Measurements from ENCODE around the gene UBE2G1. TPM values are rescaled to one million over a fixed set of nuclear protein-coding genes. Genes with fewer than 3 reads are reported as not detected.

UBE2G1 gene
- total and polyA plus RNA-seq, 2 donors from 2014 or later, result 26.7 to 50.9 TPM

DNA sequence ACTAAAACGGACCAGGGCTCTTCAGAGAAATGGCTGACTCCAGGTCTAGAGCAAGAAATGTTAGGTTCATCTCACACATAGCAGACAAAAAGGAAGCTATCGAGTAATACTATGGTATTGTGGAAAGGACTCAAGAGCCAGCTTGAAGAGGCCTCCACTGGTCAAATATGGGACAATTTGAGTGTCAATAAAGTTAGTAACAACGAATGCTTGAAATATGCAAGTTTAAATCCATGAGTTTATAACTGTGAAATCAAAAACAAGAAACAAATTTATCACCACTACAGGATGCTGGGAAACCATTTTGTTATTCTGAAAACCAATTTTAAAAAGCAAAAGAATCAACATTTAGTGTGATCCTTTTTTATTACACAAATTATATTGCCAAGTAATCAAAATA lies 52.3 kb downstream of the UBE2G1 start:
- no peaks in the 10 kb centered on the region for H3K36me3 ChIP-seq (ENCODE audit: control insufficient read depth in 2 of 3, insufficient read depth in 3 of 3, low read length in 3 of 3)
- no peak for TF ChIP-seq CTCF (IDR thresholded peaks at IDR 0.05; ENCODE audit: borderline replicate concordance, extremely low read depth, insufficient read depth)
- H3K27me3 ChIP-seq (ENCODE audit: control insufficient read depth, insufficient read depth, low read length), result no peaks in the 10 kb centered on the region
- no peak overlapping the region for H3K4me3 ChIP-seq (ENCODE audit: low read length in 3 of 3)
- intact Hi-C loops (cut with DNase I), result no loop called here
- H3K27ac ChIP-seq (ENCODE audit: low read depth in 2 of 2, low read length in 2 of 2), result no peak overlapping the region
- DNase-seq, result no peak
- H3K4me1 ChIP-seq (ENCODE audit: control insufficient read depth in 2 of 3, insufficient read depth in 2 of 3, low read depth in 1 of 3, low read length in 3 of 3), result peaks cover 0 to 11% (median 3%) of the 10 kb centered on the region in 3 donors
- no peak for FAIRE-seq
- no peak overlapping the region for H3K9ac ChIP-seq (ENCODE audit: low read length in 3 of 3)
- no peaks in the 10 kb centered on the region for H3K9me3 ChIP-seq (ENCODE audit: control insufficient read depth in 2 of 3, insufficient read depth in 1 of 3, low read length in 3 of 3)

- Histone ChIP-seq H3K36me3 (ENCODE audit: control insufficient read depth in 2 of 3, insufficient read depth in 3 of 3, low read length in 3 of 3) (no peaks in the 10 kb centered on the region), H3K9me3 (ENCODE audit: control insufficient read depth in 2 of 3, insufficient read depth in 1 of 3, low read length in 3 of 3) (no peaks in the 10 kb centered on the region), H3K4me1 (ENCODE audit: control insufficient read depth in 2 of 3, insufficient read depth in 2 of 3, low read depth in 1 of 3, low read length in 3 of 3) (peaks cover 0 to 11% (median 3%) of the 10 kb centered on the region in 3 donors), H3K27ac (ENCODE audit: low read depth in 2 of 2, low read length in 2 of 2) (peak overlapping the region in 1 of 2 donors; percentile 10), H3K27me3 (ENCODE audit: control insufficient read depth, insufficient read depth, low read length) (no peaks in the 10 kb centered on the region), H3K4me3 (ENCODE audit: low read length in 3 of 3) (peak overlapping the region in 1 of 3 donors; percentile 15), H3K9ac (ENCODE audit: low read length in 3 of 3) (no peak overlapping the region)
- intact Hi-C loops (cut with DNase I), result no loop called here
- no peak for DNase-seq
- no peak for FAIRE-seq
- no peak for TF ChIP-seq CTCF (IDR thresholded peaks at IDR 0.05; ENCODE audit: borderline replicate concordance, extremely low read depth, insufficient read depth)
Measured at GRCh38 chr17:4313221-4314114, 53.0 kb downstream of the UBE2G1 start.

GRCh38 chr17:4310354-4311060 lies 56.0 kb downstream of the UBE2G1 start:
- peaks cover 0 to 11% (median 3%) of the 10 kb centered on the region in 3 donors for H3K4me1 ChIP-seq (ENCODE audit: control insufficient read depth in 2 of 3, insufficient read depth in 2 of 3, low read depth in 1 of 3, low read length in 3 of 3)
- H3K9me3 ChIP-seq (ENCODE audit: control insufficient read depth in 2 of 3, insufficient read depth in 1 of 3, low read length in 3 of 3), result no peaks in the 10 kb centered on the region
- DNase-seq (peak in 1 of 5 donors; percentile 41), FAIRE-seq (no peak)
- H3K27me3 ChIP-seq (ENCODE audit: control insufficient read depth, insufficient read depth, low read length), result no peaks in the 10 kb centered on the region
- H3K4me3 ChIP-seq (ENCODE audit: low read length in 3 of 3), result no peak overlapping the region
- intact Hi-C loops (cut with DNase I), result no loop called here
- no peak overlapping the region for H3K9ac ChIP-seq (ENCODE audit: low read length in 3 of 3)
- no peak overlapping the region for H3K27ac ChIP-seq (ENCODE audit: low read depth in 2 of 2, low read length in 2 of 2)
- TF ChIP-seq CTCF (IDR thresholded peaks at IDR 0.05; ENCODE audit: borderline replicate concordance, extremely low read depth, insufficient read depth), result no peak
- H3K36me3 ChIP-seq (ENCODE audit: control insufficient read depth in 2 of 3, insufficient read depth in 3 of 3, low read length in 3 of 3), result no peaks in the 10 kb centered on the region
